Activated B cell treated with CpG ODN at 0.5 μM for 24 hours (primary cell): ENCODE data around the gene NGEF. TPM values are rescaled to one million over a fixed set of nuclear protein-coding genes. Genes with fewer than 3 reads are reported as not detected.

Experiments
- ATAC-seq: fragments of 200-7000 bp; cut with Tn5 transposase; one replicate; pipeline ENCODE4 v1.10.0; 2021; ENCODE audit warnings: low read depth, mild to moderate bottlenecking, moderate library complexity
- CTCF ChIA-PET: fragments of 350-600 bp; sonication (Branson Sonifier 250); formaldehyde crosslinking; loops from one replicate; lab custom pipeline; 2021; ENCODE audit warnings: antibody characterized with exemption; lab: Charles Lee
- POLR2A ChIA-PET: fragments of 350-600 bp; sonication (Branson Sonifier 250); formaldehyde crosslinking; loops from one replicate; lab custom pipeline; 2021; ENCODE audit warnings: antibody characterized with exemption; lab: Charles Lee
- DNase-seq: peaks from one replicate; pipeline ENCODE4 v3.0.0; 2022
- H3K27ac Mint-ChIP-seq: one replicate; pipeline ENCODE4 v1.8.0; 2020; ENCODE audit warnings: mixed read lengths
- H3K27me3 Mint-ChIP-seq: one replicate; pipeline ENCODE4 v1.8.0; 2021; ENCODE audit warnings: mixed read lengths
- H3K36me3 Mint-ChIP-seq: one replicate; pipeline ENCODE4 v1.8.0; 2021; ENCODE audit warnings: low read depth, mixed read lengths
- H3K4me1 Mint-ChIP-seq: one replicate; pipeline ENCODE4 v1.8.0; 2021; ENCODE audit warnings: mixed read lengths
- H3K4me3 Mint-ChIP-seq: one replicate; pipeline ENCODE4 v1.8.0; 2020; ENCODE audit warnings: mild to moderate bottlenecking, mixed read lengths
- H3K9me3 Mint-ChIP-seq: one replicate; pipeline ENCODE4 v1.8.0; 2020; ENCODE audit warnings: mixed read lengths
- CTCF ChIP-seq: fragments of 200-600 bp; IDR thresholded peaks from one replicate; pipeline ENCODE4 v1.8.0; 2022; ENCODE audit warnings: antibody characterized with exemption, mild to moderate bottlenecking
- intact Hi-C: fragments of 100-400 bp; cut with micrococcal nuclease; formaldehyde crosslinking; loops from one replicate; pipeline ENCODE4 v1.15.1; 2024
- total RNA-seq: library from RNA; stranded (reverse); gene quantifications from 2 replicates; pipeline ENCODE4 v1.2.3, GENCODE V29; 2022

The NGEF gene
- total RNA-seq, 1 donor from 2014 or later: not detected

- ATAC-seq (no peak), DNase-seq (no peak)
- ChIA-PET POLR2A (interaction anchor here (0.6 kb wide), 1 partner anchor 22 kb away, joined by 4 read pairs; no protein-coding TSS in a partner anchor), CTCF (no interaction called here)
- Mint-ChIP-seq H3K27ac (no peak overlapping the region), H3K27me3 (peaks cover 47% of the 10 kb centered on the region), H3K36me3 (no peaks in the 10 kb centered on the region), H3K4me3 (peak overlapping the region; percentile 60), H3K9me3 (no peaks in the 10 kb centered on the region), H3K4me1 (peaks cover 11% of the 10 kb centered on the region)
- intact Hi-C loops: no loop called here
- TF ChIP-seq CTCF: no peak
These were observed 83.0 kb downstream of the NGEF start for GRCh38 chr2:232930059-232930400.

- ChIA-PET POLR2A (interaction anchor here (0.6 kb wide), 1 partner anchor 23 kb away, joined by 4 read pairs; no protein-coding TSS in a partner anchor), CTCF (no interaction called here)
- DNase-seq (no peak), ATAC-seq (no peak)
- Mint-ChIP-seq H3K27me3 (peaks cover 52% of the 10 kb centered on the region), H3K4me1 (peaks cover 11% of the 10 kb centered on the region), H3K36me3 (no peaks in the 10 kb centered on the region), H3K4me3 (peak overlapping the region; percentile 70), H3K27ac (no peak overlapping the region), H3K9me3 (peaks cover 1% of the 10 kb centered on the region)
- intact Hi-C loops: no loop called here
- TF ChIP-seq CTCF: no peak
These were observed 83.6 kb downstream of the NGEF start for GRCh38 chr2:232929303-232930058.

- Mint-ChIP-seq H3K27me3 (peaks cover 55% of the 10 kb centered on the region), H3K27ac (no peak overlapping the region), H3K36me3 (no peaks in the 10 kb centered on the region), H3K4me1 (peaks cover 11% of the 10 kb centered on the region), H3K9me3 (peaks cover 3% of the 10 kb centered on the region), H3K4me3 (peak overlapping the region; percentile 70)
- ChIA-PET CTCF (no interaction called here), POLR2A (no interaction called here)
- ATAC-seq (no peak), DNase-seq (no peak)
- intact Hi-C loops: no loop called here
- no peak for TF ChIP-seq CTCF
These were observed 84.3 kb downstream of the NGEF start for GRCh38 chr2:232928551-232929302.

- POLR2A ChIA-PET: no interaction called here
- ATAC-seq: peak; percentile 47
- CTCF ChIA-PET: no interaction called here
- H3K27me3 Mint-ChIP-seq: peaks cover 50% of the 10 kb centered on the region
- TF ChIP-seq CTCF: no peak
- intact Hi-C loops: no loop called here
- H3K4me1 Mint-ChIP-seq: peaks cover 11% of the 10 kb centered on the region
- H3K9me3 Mint-ChIP-seq: peaks cover 3% of the 10 kb centered on the region
- no peak for DNase-seq
- H3K36me3 Mint-ChIP-seq: no peaks in the 10 kb centered on the region
- H3K4me3 Mint-ChIP-seq: no peak overlapping the region
- no peak overlapping the region for H3K27ac Mint-ChIP-seq
These were observed 85.1 kb downstream of the NGEF start for GRCh38 chr2:232927793-232928550.
